Activated naive CD4-positive, alpha-beta T cell treated with anti-CD3 and anti-CD28 coated beads, Interleukin-2, amount 50 U/mL, for 24 hours (primary cell): ENCODE measurements around the gene PYGO1.
A peak's percentile ranks its signal among the peaks of the same experiment; 100 is the strongest.
"Not testable (repeated sequence)": the region's sequence is repeated elsewhere in the genome, so short reads cannot be mapped to it uniquely, and the experiment has no call there.

Experiments used
- H3K27ac Mint-ChIP-seq: one replicate; pipeline ENCODE4 v1.8.0; 2021; ENCODE audit warnings: mild to moderate bottlenecking, mixed read lengths
- H3K27me3 Mint-ChIP-seq: one replicate; pipeline ENCODE4 v1.8.0; 2021; ENCODE audit warnings: mixed read lengths
- H3K36me3 Mint-ChIP-seq: one replicate; pipeline ENCODE4 v1.8.0; 2021; ENCODE audit warnings: mixed read lengths
- H3K4me1 Mint-ChIP-seq: one replicate; pipeline ENCODE4 v1.8.0; 2021; ENCODE audit warnings: mixed read lengths
- H3K4me3 Mint-ChIP-seq: one replicate; pipeline ENCODE4 v1.8.0; 2021; ENCODE audit warnings: mild to moderate bottlenecking, mixed read lengths
- H3K9me3 Mint-ChIP-seq: one replicate; pipeline ENCODE4 v1.8.0; 2021; ENCODE audit warnings: mixed read lengths

Gene PYGO1

GRCh38 chr15:55528812-55529211, 59.3 kb downstream of the PYGO1 start:
- H3K27me3 Mint-ChIP-seq = peaks cover 10% of the 10 kb centered on the region

GRCh38 chr15:55527150-55527549, 61.0 kb downstream of the PYGO1 start:
- Mint-ChIP-seq H3K27ac (no peak overlapping the region), H3K27me3 (peaks cover 18% of the 10 kb centered on the region), H3K4me1 (no peaks in the 10 kb centered on the region), H3K36me3 (no peaks in the 10 kb centered on the region), H3K4me3 (no peak overlapping the region), H3K9me3 (no peaks in the 10 kb centered on the region)

More at GRCh38 chr15:55528812-55529211, 59.3 kb downstream of the PYGO1 start:
- H3K9me3 Mint-ChIP-seq = no peaks in the 10 kb centered on the region
- no peak overlapping the region for H3K27ac Mint-ChIP-seq
- no peaks in the 10 kb centered on the region for H3K36me3 Mint-ChIP-seq
- no peak overlapping the region for H3K4me3 Mint-ChIP-seq
- no peaks in the 10 kb centered on the region for H3K4me1 Mint-ChIP-seq

DNA sequence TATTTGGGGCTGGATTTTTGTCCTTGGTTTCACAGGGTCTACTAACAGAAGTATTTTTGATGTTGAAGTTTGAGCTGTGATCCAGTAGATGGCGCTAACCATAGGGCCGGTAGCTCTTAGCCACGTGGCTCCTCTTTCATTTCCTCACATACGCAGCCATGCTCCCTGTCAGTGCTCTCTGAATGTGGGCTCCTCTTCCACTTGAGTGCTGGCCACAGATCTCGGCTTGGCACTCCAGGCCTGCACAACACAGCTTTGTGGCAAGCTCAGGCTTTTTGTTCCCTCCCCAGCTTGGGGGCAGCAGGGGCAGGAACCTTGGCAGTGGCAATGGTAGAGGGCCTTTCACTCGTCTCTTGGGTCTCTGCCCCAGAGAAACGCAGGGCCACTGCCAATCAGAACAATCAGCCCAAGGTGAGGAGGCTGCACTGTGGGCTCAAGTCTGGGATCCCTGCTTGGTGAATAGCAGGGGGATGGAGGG, 61.5 kb downstream of the PYGO1 start:
- peaks cover 18% of the 10 kb centered on the region for H3K27me3 Mint-ChIP-seq
- H3K4me1 Mint-ChIP-seq = no peaks in the 10 kb centered on the region
- no peaks in the 10 kb centered on the region for H3K36me3 Mint-ChIP-seq
- H3K4me3 Mint-ChIP-seq = no peak overlapping the region
- no peak overlapping the region for H3K27ac Mint-ChIP-seq
- H3K9me3 Mint-ChIP-seq = no peaks in the 10 kb centered on the region

DNA sequence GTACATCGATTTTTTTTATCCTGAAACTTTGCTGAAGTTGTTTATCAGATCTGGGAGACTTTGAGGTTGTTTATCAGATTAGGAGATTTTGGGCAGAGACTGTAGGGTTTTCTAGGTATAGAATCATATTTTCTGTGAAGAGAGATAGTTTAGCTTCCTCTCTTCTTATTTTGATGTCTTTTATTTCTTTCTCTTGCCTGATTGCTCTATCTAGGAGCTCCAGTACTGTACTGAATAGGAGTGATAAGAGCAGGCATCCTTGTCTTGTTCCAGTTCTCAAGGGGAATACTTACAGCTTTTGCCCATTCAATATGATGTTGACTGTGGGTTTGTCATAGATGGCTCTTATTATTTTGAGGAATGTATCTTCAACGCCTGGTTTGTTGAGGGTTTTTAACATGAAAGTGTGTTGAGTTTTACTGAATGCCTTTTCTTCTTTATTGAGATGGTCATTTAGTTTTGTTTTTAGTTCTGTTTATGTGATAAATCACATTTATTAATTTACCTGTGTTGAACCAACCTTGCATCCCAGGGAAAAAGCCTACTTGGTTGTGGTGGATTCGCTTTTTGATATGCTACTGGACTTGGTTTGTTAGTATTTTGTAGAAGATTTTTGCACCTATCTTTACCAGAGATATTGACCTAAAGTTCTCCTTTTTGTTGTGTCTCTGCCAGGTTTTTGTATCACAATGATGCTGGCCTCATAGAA, 65.2 kb downstream of the PYGO1 start:
- H3K4me1 Mint-ChIP-seq = no peaks in the 10 kb centered on the region

GRCh38 chr15:55518641-55519040, 69.5 kb downstream of the PYGO1 start:
- Mint-ChIP-seq H3K9me3 (no peaks in the 10 kb centered on the region), H3K27me3 (peaks cover 6% of the 10 kb centered on the region), H3K36me3 (no peaks in the 10 kb centered on the region), H3K4me3 (no peak overlapping the region), H3K4me1 (no peaks in the 10 kb centered on the region), H3K27ac (no peak overlapping the region)

More for the DNA sequence above, 65.2 kb downstream of the PYGO1 start:
- H3K4me3 Mint-ChIP-seq = no peak overlapping the region
- H3K27me3 Mint-ChIP-seq = peaks cover 18% of the 10 kb centered on the region
- no peaks in the 10 kb centered on the region for H3K36me3 Mint-ChIP-seq
- H3K9me3 Mint-ChIP-seq = no peaks in the 10 kb centered on the region
- H3K27ac Mint-ChIP-seq = no peak overlapping the region

DNA sequence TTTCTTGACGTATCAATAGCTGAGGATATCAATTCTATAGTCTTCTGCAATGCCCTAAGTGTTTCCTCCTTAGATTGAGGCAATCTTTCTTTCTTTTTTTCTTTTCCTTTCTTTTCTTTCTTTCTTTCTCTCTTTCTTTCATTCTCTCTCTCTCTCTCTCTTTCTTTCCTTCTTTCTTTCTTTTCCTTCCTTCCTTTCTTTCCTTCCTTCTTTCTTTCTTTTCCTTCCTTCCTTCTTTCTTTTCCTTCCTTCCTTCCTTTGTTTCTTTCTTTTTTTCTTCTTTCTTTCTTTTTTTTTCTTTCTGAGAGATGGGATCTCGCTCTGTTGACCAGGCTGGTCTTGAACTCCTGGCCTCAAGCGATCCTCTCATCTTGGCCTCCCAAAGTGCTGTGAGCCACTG, 70.1 kb downstream of the PYGO1 start:
- no peaks in the 10 kb centered on the region for H3K4me1 Mint-ChIP-seq
- H3K36me3 Mint-ChIP-seq = no peaks in the 10 kb centered on the region
- no peak overlapping the region for H3K4me3 Mint-ChIP-seq
- H3K27me3 Mint-ChIP-seq = peaks cover 2% of the 10 kb centered on the region
- no peaks in the 10 kb centered on the region for H3K9me3 Mint-ChIP-seq
- H3K27ac Mint-ChIP-seq = no peak overlapping the region

DNA sequence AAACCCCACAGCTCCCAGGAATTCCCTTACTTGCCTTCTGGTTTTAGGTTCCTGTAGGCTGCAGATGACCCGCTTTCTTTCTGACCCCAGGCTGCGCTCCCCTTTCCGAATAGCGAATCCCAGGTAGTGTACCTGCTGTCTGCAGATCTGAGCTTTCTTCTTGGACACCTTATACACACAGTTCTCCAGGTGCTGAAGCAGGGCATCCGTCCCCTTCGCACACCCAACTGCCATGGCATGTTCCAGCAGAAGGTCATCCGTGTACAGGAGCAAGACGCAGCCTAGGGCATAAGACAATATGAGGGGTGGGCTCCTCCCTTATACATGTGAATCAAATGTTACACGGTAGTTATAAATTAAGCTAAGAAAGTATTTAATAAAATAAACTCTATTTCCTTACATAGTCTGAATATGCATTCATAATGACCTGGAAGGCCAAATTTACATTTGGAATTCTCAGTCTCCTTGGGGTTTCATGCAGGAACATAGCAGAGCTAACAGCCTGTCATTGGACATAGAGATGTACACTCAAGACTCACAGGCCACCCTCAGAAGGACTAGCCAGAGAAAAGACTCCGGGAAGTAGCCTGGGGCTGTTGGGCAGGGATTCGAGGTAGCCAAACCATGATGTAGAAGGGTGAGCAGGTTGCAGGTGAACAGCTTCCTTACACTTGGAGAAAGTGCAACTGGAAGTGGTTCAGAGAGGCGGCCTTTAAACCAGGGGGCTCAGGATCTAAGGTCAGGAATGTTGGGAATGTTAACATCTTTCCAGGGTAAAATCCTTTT, 72.0 kb downstream of the PYGO1 start:
- H3K27me3 Mint-ChIP-seq = no peaks in the 10 kb centered on the region
- H3K27ac Mint-ChIP-seq = no peak overlapping the region
- H3K36me3 Mint-ChIP-seq = no peaks in the 10 kb centered on the region
- no peaks in the 10 kb centered on the region for H3K4me1 Mint-ChIP-seq
- H3K9me3 Mint-ChIP-seq = no peaks in the 10 kb centered on the region
- H3K4me3 Mint-ChIP-seq = no peak overlapping the region

- Mint-ChIP-seq H3K36me3 (no peaks in the 10 kb centered on the region), H3K4me3 (no peak overlapping the region), H3K27ac (no peak overlapping the region), H3K9me3 (no peaks in the 10 kb centered on the region), H3K27me3 (no peaks in the 10 kb centered on the region), H3K4me1 (no peaks in the 10 kb centered on the region)
Measured at GRCh38 chr15:55515491-55515890, 72.7 kb downstream of the PYGO1 start.

DNA sequence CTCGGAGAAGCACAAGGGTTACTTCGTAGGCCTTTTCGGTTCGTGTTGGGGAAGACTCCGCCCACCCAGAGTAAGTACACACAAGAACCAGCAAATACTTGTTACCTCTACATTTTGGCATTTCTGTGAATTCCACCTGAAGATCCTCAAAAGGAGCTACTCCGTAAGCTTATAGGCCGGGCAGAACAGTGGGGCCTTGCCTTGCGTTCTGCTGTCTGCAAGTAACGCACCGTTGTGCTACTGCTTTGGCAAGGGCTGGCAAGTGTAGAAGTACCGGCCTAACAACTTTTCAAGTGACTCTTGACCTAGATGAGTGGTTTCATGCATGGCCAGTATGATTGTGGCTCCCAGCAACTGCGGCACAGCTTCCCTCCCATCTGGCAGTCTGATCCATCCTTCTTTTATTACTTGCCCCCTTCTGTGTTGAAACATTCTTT, 73.7 kb downstream of the PYGO1 start:
- no peaks in the 10 kb centered on the region for H3K36me3 Mint-ChIP-seq
- H3K27me3 Mint-ChIP-seq = no peaks in the 10 kb centered on the region
- H3K4me3 Mint-ChIP-seq = no peak overlapping the region
- no peak overlapping the region for H3K27ac Mint-ChIP-seq
- no peaks in the 10 kb centered on the region for H3K9me3 Mint-ChIP-seq
- no peaks in the 10 kb centered on the region for H3K4me1 Mint-ChIP-seq

GRCh38 chr15:55513621-55514413, 74.3 kb downstream of the PYGO1 start:
- not testable (repeated sequence) for H3K27me3 Mint-ChIP-seq, H3K4me1 Mint-ChIP-seq

DNA sequence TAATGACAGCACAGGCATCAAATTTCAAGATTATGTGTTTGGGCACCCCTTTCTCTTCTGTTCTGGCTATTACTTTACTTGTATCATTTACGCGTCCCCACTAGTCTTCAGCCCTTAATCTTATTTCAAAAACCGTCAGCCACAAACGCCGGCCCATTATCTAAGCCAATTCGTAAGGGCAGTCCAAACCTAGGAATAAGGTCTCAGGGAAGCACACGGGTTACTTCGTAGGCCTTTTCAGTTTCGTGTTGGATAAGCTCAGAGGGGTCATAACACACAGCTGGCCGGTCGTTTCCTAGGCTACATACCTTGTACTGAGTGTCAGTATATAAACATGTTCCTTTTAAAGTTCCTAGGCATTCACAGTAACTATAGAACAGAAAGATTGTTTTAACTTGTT, 75.0 kb downstream of the PYGO1 start:
- Mint-ChIP-seq H3K9me3 (no peaks in the 10 kb centered on the region), H3K27me3 (peaks cover 2% of the 10 kb centered on the region), H3K27ac (no peak overlapping the region), H3K4me3 (no peak overlapping the region), H3K36me3 (no peaks in the 10 kb centered on the region), H3K4me1 (no peaks in the 10 kb centered on the region)

More at GRCh38 chr15:55513621-55514413, 74.3 kb downstream of the PYGO1 start:
- not testable (repeated sequence) for H3K9me3 Mint-ChIP-seq, H3K27ac Mint-ChIP-seq, H3K4me3 Mint-ChIP-seq, H3K36me3 Mint-ChIP-seq

- H3K36me3 Mint-ChIP-seq = no peaks in the 10 kb centered on the region
- peaks cover 18% of the 10 kb centered on the region for H3K27me3 Mint-ChIP-seq
- H3K27ac Mint-ChIP-seq = no peak overlapping the region
- H3K4me3 Mint-ChIP-seq = no peak overlapping the region
- H3K9me3 Mint-ChIP-seq = no peaks in the 10 kb centered on the region
- H3K4me1 Mint-ChIP-seq = no peaks in the 10 kb centered on the region
Measured at GRCh38 chr15:55507567-55507966, 80.6 kb downstream of the PYGO1 start.

- not testable (repeated sequence) for H3K9me3 Mint-ChIP-seq, H3K27ac Mint-ChIP-seq, H3K4me3 Mint-ChIP-seq, H3K4me1 Mint-ChIP-seq, H3K36me3 Mint-ChIP-seq
- H3K27me3 Mint-ChIP-seq = peaks cover 18% of the 10 kb centered on the region
Measured at GRCh38 chr15:55505407-55505806, 82.7 kb downstream of the PYGO1 start.

GRCh38 chr15:55499151-55499550, 89.0 kb downstream of the PYGO1 start:
- Mint-ChIP-seq H3K4me3 (peak overlapping the region; percentile 91), H3K36me3 (no peaks in the 10 kb centered on the region), H3K27me3 (peaks cover 14% of the 10 kb centered on the region)

GRCh38 chr15:55498109-55498938, 89.8 kb downstream of the PYGO1 start:
- H3K9me3 Mint-ChIP-seq, H3K27me3 Mint-ChIP-seq, H3K36me3 Mint-ChIP-seq: not testable (repeated sequence)
- H3K27ac Mint-ChIP-seq = peak overlapping the region; percentile 65
- H3K4me3 Mint-ChIP-seq = peak overlapping the region; percentile 91
- peaks cover 20% of the 10 kb centered on the region for H3K4me1 Mint-ChIP-seq

More at GRCh38 chr15:55499151-55499550, 89.0 kb downstream of the PYGO1 start:
- no peak overlapping the region for H3K27ac Mint-ChIP-seq
- no peaks in the 10 kb centered on the region for H3K9me3 Mint-ChIP-seq
- H3K4me1 Mint-ChIP-seq = peaks cover 20% of the 10 kb centered on the region
